K562 (cell line): ENCODE results near the gene RAB3D. TPM values are rescaled to one million over a fixed set of nuclear protein-coding genes. Genes with fewer than 3 reads are reported as not detected.

Experiments used
- FOXK1 ChIP-seq: sonication (generic); formaldehyde crosslinking; IDR thresholded peaks from 2 replicates; pipeline ENCODE4 v1.8.0; 2022; ENCODE audit warnings: missing genetic modification reagents, mild to moderate bottlenecking, borderline replicate concordance
- MAZ ChIP-seq, 2 experiments: fragments of 450-650 bp in 1 of 2; sonication (generic) in 1 of 2; formaldehyde crosslinking; IDR thresholded peaks in 1 of 2; conservative IDR thresholded peaks in 1 of 2; 2 replicates each; pipeline versions ENCODE4 v1.4.0 to v1.5.0; 2020; ENCODE audit warnings: mild to moderate bottlenecking in 1 of 2, missing genetic modification reagents in 1 of 2
- RB1 ChIP-seq: fragments of 450-650 bp; IDR thresholded peaks from 2 replicates; pipeline ENCODE4 v1.6.1; 2017; ENCODE audit warnings: low read depth, mild to moderate bottlenecking
- SP1 ChIP-seq: sonication (generic); formaldehyde crosslinking; IDR thresholded peaks from 2 replicates; pipeline ENCODE4 v1.8.1; 2022; ENCODE audit warnings: mild to moderate bottlenecking, missing genetic modification reagents
- TCF3 ChIP-seq: sonication (generic); formaldehyde crosslinking; IDR thresholded peaks from 2 replicates; pipeline ENCODE4 v1.4.0; 2020; ENCODE audit warnings: mild to moderate bottlenecking, missing genetic modification reagents
- polyA plus RNA-seq, 8 experiments: library from polyadenylated mRNA; depleted of rRNA in 4 of 8; stranded (reverse) in 5 of 8; unstranded in 3 of 8; fragments of >200 nt; fragmentation: Nextera tagmentation in 2 of 8; fragmentation: Illumina TruSeq in 1 of 8; extraction: Ambion mirVana in 2 of 8; extraction: Trizol in 1 of 8; gene quantifications; 2 replicates each; pipeline versions ENCODE4 v1.2.1 to v1.2.3, GENCODE V29; 2011 to 2014; ENCODE audit warnings: inconsistent platforms in 1 of 8, missing spikeins in 1 of 8
- total RNA-seq, 7 experiments: library from RNA; depleted of rRNA in 6 of 7; stranded (reverse); fragments of >200 nt in 6 of 7; fragmentation: Illumina TruSeq in 2 of 7; extraction: Trizol in 2 of 7; gene quantifications; 2 replicates each; pipeline versions ENCODE4 v1.2.1 to v1.2.3, GENCODE V29; 2011 to 2021; ENCODE audit warnings: low replicate concordance in 1 of 7
- TF ChIP-seq, protein P1 (sequence below), 2 experiments: fragments of 450-650 bp in 1 of 2; sonication (generic) in 1 of 2; formaldehyde crosslinking in 1 of 2; IDR thresholded peaks; 2 replicates each; pipeline versions ENCODE4 v1.7.1 to v1.9.0; 2016 to 2022; ENCODE audit warnings: inconsistent platforms in 1 of 2, mild to moderate bottlenecking in 1 of 2, missing genetic modification reagents in 1 of 2
- TF ChIP-seq, protein P2 (sequence below): fragments of 250-450 bp; sonication (Bioruptor Pico); IDR thresholded peaks from 2 replicates; pipeline ENCODE4 v1.9.0; 2021; ENCODE audit warnings: mild to moderate bottlenecking, inconsistent platforms
- TF ChIP-seq, protein P3 (sequence below), 3 experiments: fragments of 200-800 bp in 1 of 3; sonication (Bioruptor generic) in 1 of 3; sonication (generic) in 1 of 3; formaldehyde crosslinking in 1 of 3; IDR thresholded peaks; 2 replicates each; pipeline versions ENCODE4 v1.6.1 to v1.8.0; 2016 to 2022; ENCODE audit warnings: mild to moderate bottlenecking in 2 of 3, missing compliant biosample characterization in 2 of 3, missing genetic modification characterization in 2 of 3, missing genetic modification reagents in 1 of 3
- TF ChIP-seq, protein P4 (sequence below): sonication (generic); formaldehyde crosslinking; IDR thresholded peaks from 2 replicates; pipeline ENCODE4 v1.8.1; 2023; ENCODE audit warnings: mild to moderate bottlenecking, missing genetic modification reagents

Gene RAB3D
- total and polyA plus RNA-seq, 9 of the 15 experiments (the other 6 are each of a cell fraction or from before 2014, with no cell fraction given), result 0.34 to 3.3 (median 1.3) TPM

DNA sequence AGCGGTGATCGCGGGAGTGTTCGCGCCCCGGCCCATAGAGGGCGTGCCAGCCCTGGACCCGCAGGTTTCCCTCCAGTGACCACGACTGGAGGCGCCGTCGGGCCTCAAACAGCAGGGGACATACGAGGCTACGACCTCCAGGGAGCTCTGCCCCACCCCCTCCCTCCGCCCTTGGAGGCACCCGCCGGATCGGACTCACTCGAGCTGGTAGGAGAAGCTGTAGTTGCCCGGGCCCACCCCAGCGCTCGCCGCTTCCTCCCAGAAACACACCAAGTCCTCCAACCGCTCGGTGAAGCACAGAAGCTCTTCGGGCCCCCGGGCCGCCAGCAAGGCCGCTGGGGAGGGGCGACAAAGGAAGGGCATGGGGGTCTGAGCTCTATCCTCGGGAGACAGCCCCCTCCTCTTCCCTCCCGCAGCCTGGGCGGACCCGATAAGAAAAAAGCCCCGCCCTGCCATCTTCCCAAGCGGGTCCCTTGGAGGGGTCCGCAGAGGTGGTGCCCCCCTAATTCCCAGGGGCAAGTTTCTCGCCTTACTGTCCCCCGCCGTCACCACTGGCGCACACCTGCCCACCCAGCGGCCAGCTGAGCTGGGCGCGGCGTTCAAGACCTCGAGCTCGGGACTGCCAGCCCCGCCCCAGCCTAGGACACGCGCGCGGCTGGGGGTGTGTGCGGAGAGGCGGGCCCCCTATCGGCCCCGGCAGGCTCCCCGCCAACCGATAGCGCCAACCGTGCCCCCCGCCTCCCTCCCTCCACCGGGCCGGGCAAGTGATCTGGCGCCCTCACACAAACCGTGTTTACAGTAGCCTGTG lies 43.6 kb upstream of the RAB3D start (continued):
- TF ChIP-seq, protein P1, sequence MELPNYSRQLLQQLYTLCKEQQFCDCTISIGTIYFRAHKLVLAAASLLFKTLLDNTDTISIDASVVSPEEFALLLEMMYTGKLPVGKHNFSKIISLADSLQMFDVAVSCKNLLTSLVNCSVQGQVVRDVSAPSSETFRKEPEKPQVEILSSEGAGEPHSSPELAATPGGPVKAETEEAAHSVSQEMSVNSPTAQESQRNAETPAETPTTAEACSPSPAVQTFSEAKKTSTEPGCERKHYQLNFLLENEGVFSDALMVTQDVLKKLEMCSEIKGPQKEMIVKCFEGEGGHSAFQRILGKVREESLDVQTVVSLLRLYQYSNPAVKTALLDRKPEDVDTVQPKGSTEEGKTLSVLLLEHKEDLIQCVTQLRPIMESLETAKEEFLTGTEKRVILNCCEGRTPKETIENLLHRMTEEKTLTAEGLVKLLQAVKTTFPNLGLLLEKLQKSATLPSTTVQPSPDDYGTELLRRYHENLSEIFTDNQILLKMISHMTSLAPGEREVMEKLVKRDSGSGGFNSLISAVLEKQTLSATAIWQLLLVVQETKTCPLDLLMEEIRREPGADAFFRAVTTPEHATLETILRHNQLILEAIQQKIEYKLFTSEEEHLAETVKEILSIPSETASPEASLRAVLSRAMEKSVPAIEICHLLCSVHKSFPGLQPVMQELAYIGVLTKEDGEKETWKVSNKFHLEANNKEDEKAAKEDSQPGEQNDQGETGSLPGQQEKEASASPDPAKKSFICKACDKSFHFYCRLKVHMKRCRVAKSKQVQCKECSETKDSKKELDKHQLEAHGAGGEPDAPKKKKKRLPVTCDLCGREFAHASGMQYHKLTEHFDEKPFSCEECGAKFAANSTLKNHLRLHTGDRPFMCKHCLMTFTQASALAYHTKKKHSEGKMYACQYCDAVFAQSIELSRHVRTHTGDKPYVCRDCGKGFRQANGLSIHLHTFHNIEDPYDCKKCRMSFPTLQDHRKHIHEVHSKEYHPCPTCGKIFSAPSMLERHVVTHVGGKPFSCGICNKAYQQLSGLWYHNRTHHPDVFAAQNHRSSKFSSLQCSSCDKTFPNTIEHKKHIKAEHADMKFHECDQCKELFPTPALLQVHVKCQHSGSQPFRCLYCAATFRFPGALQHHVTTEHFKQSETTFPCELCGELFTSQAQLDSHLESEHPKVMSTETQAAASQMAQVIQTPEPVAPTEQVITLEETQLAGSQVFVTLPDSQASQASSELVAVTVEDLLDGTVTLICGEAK (IDR thresholded peaks at IDR 0.05), result 0 out of 2 replicates have a peak, but pooled peaks have one; percentile 12
- TF ChIP-seq, protein P1 (CRISPR knock-in tag; IDR thresholded peaks at IDR 0.05), result no peak
- TF ChIP-seq TCF3 (CRISPR knock-in tag), result peak; percentile 61
- TF ChIP-seq, protein P2, sequence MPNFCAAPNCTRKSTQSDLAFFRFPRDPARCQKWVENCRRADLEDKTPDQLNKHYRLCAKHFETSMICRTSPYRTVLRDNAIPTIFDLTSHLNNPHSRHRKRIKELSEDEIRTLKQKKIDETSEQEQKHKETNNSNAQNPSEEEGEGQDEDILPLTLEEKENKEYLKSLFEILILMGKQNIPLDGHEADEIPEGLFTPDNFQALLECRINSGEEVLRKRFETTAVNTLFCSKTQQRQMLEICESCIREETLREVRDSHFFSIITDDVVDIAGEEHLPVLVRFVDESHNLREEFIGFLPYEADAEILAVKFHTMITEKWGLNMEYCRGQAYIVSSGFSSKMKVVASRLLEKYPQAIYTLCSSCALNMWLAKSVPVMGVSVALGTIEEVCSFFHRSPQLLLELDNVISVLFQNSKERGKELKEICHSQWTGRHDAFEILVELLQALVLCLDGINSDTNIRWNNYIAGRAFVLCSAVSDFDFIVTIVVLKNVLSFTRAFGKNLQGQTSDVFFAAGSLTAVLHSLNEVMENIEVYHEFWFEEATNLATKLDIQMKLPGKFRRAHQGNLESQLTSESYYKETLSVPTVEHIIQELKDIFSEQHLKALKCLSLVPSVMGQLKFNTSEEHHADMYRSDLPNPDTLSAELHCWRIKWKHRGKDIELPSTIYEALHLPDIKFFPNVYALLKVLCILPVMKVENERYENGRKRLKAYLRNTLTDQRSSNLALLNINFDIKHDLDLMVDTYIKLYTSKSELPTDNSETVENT, result peak; percentile 52; the same call in 1 of the 2 replicates
- TF ChIP-seq, protein P3, sequence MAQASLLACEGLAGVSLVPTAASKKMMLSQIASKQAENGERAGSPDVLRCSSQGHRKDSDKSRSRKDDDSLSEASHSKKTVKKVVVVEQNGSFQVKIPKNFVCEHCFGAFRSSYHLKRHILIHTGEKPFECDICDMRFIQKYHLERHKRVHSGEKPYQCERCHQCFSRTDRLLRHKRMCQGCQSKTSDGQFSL (CRISPR knock-in tag; IDR thresholded peaks at IDR 0.05), result 0 out of 2 replicates have a peak, but pooled peaks have one; percentile 53
- TF ChIP-seq, protein P3 (tag; IDR thresholded peaks at IDR 0.05), result peak in 1 of 2 experiments; percentile 54; a peak in 1 of 4 replicates
- TF ChIP-seq FOXK1 (CRISPR knock-in tag), result 0 out of 2 replicates have a peak, but pooled peaks have one; percentile 18
- TF ChIP-seq MAZ (CRISPR knock-in tag; conservative IDR thresholded peaks at IDR 0.05 in 1 of 2, IDR thresholded peaks at IDR 0.05 in 1 of 2), result peak; percentile 53 to 86
- TF ChIP-seq, protein P4, sequence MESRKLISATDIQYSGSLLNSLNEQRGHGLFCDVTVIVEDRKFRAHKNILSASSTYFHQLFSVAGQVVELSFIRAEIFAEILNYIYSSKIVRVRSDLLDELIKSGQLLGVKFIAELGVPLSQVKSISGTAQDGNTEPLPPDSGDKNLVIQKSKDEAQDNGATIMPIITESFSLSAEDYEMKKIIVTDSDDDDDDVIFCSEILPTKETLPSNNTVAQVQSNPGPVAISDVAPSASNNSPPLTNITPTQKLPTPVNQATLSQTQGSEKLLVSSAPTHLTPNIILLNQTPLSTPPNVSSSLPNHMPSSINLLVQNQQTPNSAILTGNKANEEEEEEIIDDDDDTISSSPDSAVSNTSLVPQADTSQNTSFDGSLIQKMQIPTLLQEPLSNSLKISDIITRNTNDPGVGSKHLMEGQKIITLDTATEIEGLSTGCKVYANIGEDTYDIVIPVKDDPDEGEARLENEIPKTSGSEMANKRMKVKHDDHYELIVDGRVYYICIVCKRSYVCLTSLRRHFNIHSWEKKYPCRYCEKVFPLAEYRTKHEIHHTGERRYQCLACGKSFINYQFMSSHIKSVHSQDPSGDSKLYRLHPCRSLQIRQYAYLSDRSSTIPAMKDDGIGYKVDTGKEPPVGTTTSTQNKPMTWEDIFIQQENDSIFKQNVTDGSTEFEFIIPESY (CRISPR knock-in tag), result peak; percentile 91
- TF ChIP-seq RB1, result peak; percentile 95
- peak; percentile 2; the same call in 1 of the 2 replicates for TF ChIP-seq SP1
